Measurements from ENCODE around the gene DYNLT5.

GRCh38 chr1:66704177-66704875, 47.9 kb upstream of the DYNLT5 start:
- TF ChIP-seq, protein P1, sequence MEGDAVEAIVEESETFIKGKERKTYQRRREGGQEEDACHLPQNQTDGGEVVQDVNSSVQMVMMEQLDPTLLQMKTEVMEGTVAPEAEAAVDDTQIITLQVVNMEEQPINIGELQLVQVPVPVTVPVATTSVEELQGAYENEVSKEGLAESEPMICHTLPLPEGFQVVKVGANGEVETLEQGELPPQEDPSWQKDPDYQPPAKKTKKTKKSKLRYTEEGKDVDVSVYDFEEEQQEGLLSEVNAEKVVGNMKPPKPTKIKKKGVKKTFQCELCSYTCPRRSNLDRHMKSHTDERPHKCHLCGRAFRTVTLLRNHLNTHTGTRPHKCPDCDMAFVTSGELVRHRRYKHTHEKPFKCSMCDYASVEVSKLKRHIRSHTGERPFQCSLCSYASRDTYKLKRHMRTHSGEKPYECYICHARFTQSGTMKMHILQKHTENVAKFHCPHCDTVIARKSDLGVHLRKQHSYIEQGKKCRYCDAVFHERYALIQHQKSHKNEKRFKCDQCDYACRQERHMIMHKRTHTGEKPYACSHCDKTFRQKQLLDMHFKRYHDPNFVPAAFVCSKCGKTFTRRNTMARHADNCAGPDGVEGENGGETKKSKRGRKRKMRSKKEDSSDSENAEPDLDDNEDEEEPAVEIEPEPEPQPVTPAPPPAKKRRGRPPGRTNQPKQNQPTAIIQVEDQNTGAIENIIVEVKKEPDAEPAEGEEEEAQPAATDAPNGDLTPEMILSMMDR (IDR thresholded peaks at IDR 0.05 in 8 of 11, conservative IDR thresholded peaks at IDR 0.05 in 3 of 11): no peak
- TF ChIP-seq POLR2AphosphoS5 (IDR thresholded peaks at IDR 0.05) (no peak), POLR2A (IDR thresholded peaks at IDR 0.05) (no peak)

Measured in spleen (tissue), 7 donors.